ENCODE measurements around the gene PRG2.

DNA sequence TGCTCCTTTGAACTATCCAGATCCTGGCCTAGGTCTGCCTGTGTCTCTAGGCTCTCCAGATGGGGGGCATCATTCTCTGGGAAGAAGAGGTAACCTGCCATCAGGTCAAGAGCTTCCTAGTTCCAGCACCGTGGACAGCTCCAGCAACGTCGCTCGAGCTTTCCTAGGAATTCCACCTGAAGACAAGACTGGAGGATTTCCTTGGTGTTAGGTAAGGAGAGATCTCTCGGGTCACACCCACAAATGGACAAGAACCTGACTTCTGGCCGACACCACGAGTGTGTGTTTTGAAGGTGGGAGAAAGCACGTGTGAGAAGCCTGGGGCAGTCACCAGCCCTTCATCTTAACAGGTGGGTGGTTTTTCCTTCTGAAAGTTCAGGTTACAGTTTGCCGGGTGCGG, 10.7 kb downstream of the PRG2 start:
- TF ChIP-seq POLR2A (IDR thresholded peaks at IDR 0.05) = no peak
- no peak for TF ChIP-seq CTCF (IDR thresholded peaks at IDR 0.05)
